Measurements from ENCODE around the gene POLA2. TPM values are rescaled to one million over a fixed set of nuclear protein-coding genes. Genes with fewer than 3 reads are reported as not detected.

The POLA2 gene
- total RNA-seq, 1 donor from 2014 or later = 43.4 TPM

DNA sequence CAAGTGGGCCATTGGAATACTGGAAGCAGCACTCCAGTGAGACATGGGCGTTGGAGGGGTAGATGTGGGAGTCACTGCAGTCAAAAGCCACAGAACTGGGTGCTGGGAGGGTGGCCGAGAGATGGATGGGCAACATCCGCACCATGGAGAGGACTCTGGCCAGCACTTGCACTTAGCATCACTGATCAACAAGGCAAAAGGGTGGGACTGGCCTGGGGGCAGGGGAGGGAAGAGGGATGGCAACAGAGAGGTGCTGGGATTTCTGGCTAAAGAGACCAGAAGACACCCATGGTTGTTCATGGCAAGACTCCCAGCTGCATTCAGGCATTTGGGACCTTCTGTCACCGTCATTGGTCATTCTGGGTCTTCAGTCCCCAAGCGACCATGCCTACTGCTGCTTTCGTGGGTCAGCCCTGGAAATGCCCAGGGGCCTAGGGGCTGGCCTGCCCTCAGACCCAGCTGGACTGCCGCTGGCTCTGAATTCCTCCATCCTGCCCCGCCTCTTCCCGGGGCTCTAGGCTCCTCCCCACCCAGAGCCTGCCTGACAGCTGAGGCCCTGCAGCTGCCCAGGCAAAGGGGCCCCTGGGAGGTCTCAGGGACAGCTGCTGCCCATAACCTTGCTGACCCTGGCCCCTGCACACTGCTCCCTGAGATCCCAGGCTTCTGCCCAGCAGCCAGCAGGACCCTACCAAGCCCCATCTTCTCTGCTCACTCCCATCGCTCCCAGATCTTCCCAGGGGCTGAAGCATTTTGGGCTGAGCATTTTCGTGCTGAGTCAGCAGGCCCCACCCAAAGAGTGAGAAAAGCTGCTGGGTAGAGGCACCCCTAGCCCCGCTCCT lies 39.9 kb downstream of the POLA2 start:
- no peak for ATAC-seq (ENCODE audit: low read depth)
- H3K4me1 Mint-ChIP-seq = no peaks in the 10 kb centered on the region
- ChIA-PET CTCF (no interaction called here), POLR2A (interaction anchor here (0.6 kb wide), 1 partner anchor 204 kb away, joined by 3 read pairs; no protein-coding TSS in a partner anchor)
- no peaks in the 10 kb centered on the region for H3K9me3 Mint-ChIP-seq
- TF ChIP-seq, protein P1, sequence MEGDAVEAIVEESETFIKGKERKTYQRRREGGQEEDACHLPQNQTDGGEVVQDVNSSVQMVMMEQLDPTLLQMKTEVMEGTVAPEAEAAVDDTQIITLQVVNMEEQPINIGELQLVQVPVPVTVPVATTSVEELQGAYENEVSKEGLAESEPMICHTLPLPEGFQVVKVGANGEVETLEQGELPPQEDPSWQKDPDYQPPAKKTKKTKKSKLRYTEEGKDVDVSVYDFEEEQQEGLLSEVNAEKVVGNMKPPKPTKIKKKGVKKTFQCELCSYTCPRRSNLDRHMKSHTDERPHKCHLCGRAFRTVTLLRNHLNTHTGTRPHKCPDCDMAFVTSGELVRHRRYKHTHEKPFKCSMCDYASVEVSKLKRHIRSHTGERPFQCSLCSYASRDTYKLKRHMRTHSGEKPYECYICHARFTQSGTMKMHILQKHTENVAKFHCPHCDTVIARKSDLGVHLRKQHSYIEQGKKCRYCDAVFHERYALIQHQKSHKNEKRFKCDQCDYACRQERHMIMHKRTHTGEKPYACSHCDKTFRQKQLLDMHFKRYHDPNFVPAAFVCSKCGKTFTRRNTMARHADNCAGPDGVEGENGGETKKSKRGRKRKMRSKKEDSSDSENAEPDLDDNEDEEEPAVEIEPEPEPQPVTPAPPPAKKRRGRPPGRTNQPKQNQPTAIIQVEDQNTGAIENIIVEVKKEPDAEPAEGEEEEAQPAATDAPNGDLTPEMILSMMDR (IDR thresholded peaks at IDR 0.05) = no peak
- no peak for DNase-seq
- no peak overlapping the region for H3K27ac Mint-ChIP-seq
- H3K4me3 Mint-ChIP-seq = no peak overlapping the region
- H3K36me3 Mint-ChIP-seq (ENCODE audit: low read depth) = peaks cover 26% of the 10 kb centered on the region
- H3K27me3 Mint-ChIP-seq = no peaks in the 10 kb centered on the region
- intact Hi-C loops (cut with micrococcal nuclease) = no loop called here

DNA sequence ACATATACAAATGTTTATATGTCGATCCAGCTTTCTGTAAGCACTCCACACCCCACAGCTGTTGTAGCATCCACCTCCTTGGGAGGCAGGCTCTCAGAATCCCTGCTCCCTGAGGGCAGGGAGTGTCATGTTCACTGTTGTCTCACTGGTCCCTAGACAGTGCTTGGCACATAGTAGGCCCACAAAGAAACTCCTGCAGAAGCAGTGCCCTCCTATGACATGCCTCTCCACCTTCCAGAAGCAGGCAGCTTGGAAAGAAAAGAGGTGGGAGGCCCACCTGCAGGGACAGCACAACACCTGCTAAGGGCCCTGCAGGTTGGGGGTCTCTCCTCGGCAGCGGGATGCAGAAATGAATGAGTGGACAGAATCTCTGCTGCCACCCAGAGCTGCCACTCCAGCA lies 41.8 kb downstream of the POLA2 start:
- CTCF ChIA-PET = no interaction called here

DNA sequence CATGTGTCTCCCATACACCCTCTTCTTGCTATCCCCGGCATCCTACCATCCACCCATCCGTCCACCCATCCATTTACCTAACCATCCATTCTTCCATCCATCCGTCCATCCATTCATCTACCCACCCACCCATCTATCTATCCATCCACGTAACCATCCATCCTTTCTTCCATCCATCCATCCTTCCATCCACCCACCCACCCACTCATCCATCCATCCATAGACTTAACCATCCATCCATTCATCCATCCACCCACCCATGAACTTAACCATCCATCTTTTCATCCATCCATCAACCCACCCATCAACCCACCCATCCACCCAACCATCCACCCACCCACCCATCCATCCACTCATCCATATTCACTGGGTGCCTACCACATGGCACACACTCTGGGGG lies 42.3 kb downstream of the POLA2 start:
- intact Hi-C loops (cut with micrococcal nuclease) = no loop called here
- ATAC-seq (ENCODE audit: low read depth) (no peak), DNase-seq (no peak)
- ChIA-PET CTCF (no interaction called here), POLR2A (interaction anchor here (0.6 kb wide), 1 partner anchor 474 kb away, joined by 11 read pairs; no protein-coding TSS in a partner anchor)
- no peak overlapping the region for H3K27ac Mint-ChIP-seq
- H3K4me1 Mint-ChIP-seq = no peaks in the 10 kb centered on the region
- no peak overlapping the region for H3K4me3 Mint-ChIP-seq
- H3K9me3 Mint-ChIP-seq = no peaks in the 10 kb centered on the region
- TF ChIP-seq, protein P1 (IDR thresholded peaks at IDR 0.05) = no peak
- H3K27me3 Mint-ChIP-seq = no peaks in the 10 kb centered on the region
- H3K36me3 Mint-ChIP-seq (ENCODE audit: low read depth) = peaks cover 9% of the 10 kb centered on the region

More for the DNA sequence above, 41.8 kb downstream of the POLA2 start:
- no peak overlapping the region for H3K4me3 Mint-ChIP-seq
- no peaks in the 10 kb centered on the region for H3K9me3 Mint-ChIP-seq
- no peak for ATAC-seq (ENCODE audit: low read depth)
- POLR2A ChIA-PET = interaction anchor here (0.7 kb wide), 1 partner anchor 240 kb away, joined by 5 read pairs; no protein-coding TSS in a partner anchor
- TF ChIP-seq, protein P1 (IDR thresholded peaks at IDR 0.05) = no peak
- no peak for DNase-seq
- intact Hi-C loops (cut with micrococcal nuclease) = no loop called here
- H3K4me1 Mint-ChIP-seq = no peaks in the 10 kb centered on the region
- peaks cover 12% of the 10 kb centered on the region for H3K36me3 Mint-ChIP-seq (ENCODE audit: low read depth)
- no peaks in the 10 kb centered on the region for H3K27me3 Mint-ChIP-seq
- no peak overlapping the region for H3K27ac Mint-ChIP-seq

DNA sequence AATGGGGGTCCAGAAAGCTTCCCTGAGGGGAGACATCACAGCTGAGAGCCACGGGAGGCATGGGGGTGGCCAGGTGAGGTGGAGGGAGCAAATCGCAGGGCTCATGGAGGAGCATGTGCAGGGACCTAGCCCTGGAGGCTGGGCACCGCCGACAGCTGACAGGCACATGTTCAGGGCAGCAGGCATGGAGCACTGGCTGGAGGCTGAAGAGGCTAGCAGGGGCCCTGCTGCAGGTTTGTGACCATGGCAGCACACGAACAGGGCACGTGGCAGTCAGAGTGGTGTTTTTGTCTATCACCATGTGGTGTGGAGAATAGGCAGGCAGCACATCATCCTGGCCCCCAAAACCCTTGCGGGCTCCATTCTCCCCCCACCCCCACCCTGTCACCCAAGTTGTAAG lies 42.9 kb downstream of the POLA2 start:
- ChIA-PET CTCF (no interaction called here), POLR2A (interaction anchor here (0.6 kb wide), 1 partner anchor 475 kb away, joined by 11 read pairs; no protein-coding TSS in a partner anchor)
- no peak overlapping the region for H3K27ac Mint-ChIP-seq
- ATAC-seq (ENCODE audit: low read depth) = no peak
- intact Hi-C loops (cut with micrococcal nuclease) = no loop called here
- H3K36me3 Mint-ChIP-seq (ENCODE audit: low read depth) = peaks cover 8% of the 10 kb centered on the region
- no peaks in the 10 kb centered on the region for H3K4me1 Mint-ChIP-seq
- no peaks in the 10 kb centered on the region for H3K9me3 Mint-ChIP-seq
- no peaks in the 10 kb centered on the region for H3K27me3 Mint-ChIP-seq
- no peak overlapping the region for H3K4me3 Mint-ChIP-seq
- DNase-seq = no peak
- TF ChIP-seq, protein P1 (IDR thresholded peaks at IDR 0.05) = no peak

DNA sequence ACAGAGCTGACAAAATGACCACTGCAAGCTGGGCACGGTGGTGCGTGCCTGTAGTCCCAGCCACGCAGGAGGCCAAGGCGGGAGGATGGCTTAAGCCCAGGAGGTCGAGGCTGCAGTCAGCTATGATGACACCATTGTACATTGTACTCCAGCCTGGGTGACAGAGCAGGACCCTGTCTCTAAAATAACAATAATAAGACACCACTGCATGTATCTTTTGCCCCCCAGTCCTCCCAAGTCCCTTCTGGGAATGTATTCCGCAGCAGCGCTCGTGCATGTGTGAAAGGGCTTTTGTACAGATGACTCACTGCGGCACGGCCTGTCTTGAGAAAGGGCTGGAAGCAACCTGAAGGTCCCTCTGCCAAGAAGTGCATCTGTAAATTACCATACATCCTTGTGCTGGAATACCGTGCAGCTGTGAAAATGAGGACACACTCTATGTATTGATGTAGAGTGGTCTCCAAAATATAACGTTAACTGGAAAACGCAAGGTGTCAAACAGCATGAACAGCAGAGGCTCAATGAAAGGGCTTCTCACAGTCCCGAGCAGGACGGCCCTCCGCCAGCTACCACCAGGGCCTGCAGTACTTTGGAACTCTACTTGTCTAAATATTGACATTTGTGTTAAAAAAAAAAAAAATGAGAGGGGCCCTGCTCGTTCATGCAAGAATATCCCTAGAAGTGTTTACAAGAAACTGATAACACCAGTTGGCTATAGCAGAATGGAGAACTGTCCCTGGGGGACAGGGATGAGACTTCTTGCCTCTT lies 43.9 kb downstream of the POLA2 start:
- ChIA-PET POLR2A (no interaction called here), CTCF (interaction anchor here (1.3 kb wide), 1 partner anchor 11 kb away, joined by 3 read pairs; no protein-coding TSS in a partner anchor)
- Mint-ChIP-seq H3K4me1 (no peaks in the 10 kb centered on the region), H3K36me3 (ENCODE audit: low read depth) (peaks cover 2% of the 10 kb centered on the region), H3K27ac (no peak overlapping the region), H3K27me3 (no peaks in the 10 kb centered on the region), H3K4me3 (no peak overlapping the region), H3K9me3 (no peaks in the 10 kb centered on the region)
- DNase-seq (no peak), ATAC-seq (ENCODE audit: low read depth) (no peak)
- intact Hi-C loops (cut with micrococcal nuclease) = no loop called here
- TF ChIP-seq, protein P1 (IDR thresholded peaks at IDR 0.05) = no peak

Measured in activated B cell treated with CpG ODN at 0.5 μM for 24 hours (primary cell).